Measurements from ENCODE around the gene LRRC74B.
"Not testable (repeated sequence)": the region's sequence is repeated elsewhere in the genome, so short reads cannot be mapped to it uniquely, and the experiment has no call there.

The LRRC74B gene

GRCh38 chr22:21045585-21046294 is at the start of gene LRRC74B:
LRRC74B (plus strand) TSS chr22:21045946; CDS start chr22:21045987, 41 bp downstream.
- DNase-seq (ENCODE audit: low read depth in 2 of 2) = peak; percentile 28 to 33

DNA sequence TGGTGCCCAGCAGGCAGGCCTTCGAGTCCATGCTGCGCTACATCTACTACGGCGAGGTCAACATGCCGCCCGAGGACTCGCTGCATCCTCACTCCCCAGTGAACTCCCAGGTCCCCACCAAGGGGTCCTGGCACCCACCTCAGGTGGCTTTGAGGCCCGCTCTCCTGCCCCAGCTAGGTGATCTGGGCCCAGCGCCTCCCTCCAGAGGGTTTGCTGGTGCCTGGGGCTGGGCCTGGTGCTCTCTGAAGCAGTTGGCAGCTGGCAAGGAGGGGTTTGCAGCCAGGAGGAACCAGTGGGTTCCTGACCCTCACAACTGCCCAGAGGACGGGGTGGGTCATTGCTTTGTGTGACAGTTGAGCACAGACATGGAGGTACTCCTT is 49.7 kb upstream of the LRRC74B start:
- no peak for DNase-seq (ENCODE audit: low read depth in 2 of 2)

DNA sequence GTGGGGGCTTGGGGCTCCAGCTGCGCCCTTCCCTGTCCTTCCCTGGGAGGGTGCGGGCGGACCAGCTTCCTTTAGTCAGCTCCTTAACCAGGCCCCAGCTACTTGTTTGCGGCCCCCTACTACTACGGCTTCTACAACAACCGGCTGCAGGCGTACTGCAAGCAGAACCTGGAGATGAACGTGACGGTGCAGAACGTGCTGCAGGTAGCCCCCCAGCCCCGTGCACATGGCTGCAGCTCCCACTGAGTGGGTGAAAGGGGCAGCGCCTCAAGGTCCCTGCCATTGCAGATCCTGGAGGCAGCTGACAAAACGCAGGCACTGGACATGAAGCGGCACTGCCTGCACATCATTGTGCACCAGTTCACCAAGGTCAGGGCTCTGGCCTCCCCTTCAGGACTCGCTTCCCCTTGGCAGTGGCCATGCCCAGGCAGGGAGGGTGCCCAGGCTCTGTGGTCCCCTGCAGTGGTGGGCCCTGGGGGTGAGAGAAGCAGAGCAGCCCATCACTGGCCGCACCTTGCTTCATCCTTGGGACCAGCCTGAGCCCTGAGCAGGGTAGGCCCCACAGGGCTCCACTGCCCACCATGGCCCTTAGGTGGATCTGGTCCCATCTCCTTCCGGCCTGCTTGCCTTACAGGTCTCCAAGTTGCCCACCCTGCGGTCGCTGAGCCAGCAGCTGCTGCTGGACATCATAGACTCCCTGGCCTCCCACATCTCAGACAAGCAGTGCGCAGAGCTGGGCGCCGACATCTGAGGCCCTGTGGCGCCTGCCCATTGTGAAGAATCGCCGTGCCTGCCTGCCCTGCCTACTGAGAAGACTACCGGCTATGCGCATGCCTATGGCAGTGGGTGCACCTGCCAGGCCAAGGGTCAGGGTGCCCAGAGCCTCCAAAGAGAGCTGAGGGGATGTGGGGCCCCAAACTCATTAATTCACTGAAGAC is 48.9 kb upstream of the LRRC74B start:
- no peak for DNase-seq (ENCODE audit: low read depth in 2 of 2)

GRCh38 chr22:20997536-20998257 is 48.0 kb upstream of the LRRC74B start:
- DNase-seq (ENCODE audit: low read depth in 2 of 2) = no peak

DNA sequence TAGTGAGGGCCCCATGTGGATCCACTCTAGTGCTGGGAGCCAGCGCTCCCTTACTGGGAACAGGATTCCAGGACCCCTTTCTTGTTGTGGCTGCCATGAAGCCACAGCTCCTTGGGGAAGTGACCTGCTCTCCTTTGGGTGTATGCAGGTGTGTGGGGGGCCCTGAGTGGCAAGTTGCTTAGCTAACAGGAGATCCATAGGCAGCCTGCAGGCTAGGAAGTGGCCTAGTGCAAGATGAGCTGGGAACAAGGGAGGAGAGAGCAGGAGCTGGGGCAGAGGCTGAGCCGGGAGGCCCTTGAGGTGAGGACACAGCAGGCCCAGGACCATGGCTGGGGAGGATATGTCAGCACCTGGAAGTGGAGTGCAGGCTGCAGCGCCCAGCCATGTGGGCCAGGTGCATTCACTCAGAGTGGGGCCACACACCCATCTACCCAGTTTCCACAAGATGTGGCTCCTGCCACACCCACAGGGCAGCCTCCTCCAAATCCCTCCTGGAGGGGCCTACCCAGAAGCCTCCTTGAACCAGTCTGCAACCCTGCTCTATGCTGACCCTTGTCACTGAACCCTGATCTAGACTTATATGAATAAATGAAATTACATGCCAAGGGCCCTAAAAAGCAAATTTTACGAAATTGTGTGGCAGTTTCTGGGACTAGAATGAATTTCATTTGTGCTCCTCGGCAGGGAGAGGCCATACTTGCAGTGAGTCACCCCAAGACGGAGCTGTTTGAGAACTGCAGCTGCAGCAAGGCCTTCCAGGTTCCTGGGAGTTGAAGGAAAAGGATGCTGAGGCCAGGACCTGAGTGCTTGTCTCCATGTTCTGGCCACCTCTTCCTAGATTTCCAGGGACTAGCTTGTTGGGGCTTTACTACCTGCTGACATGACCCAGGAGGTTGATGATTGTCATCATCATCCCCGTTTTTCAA is 47.1 kb upstream of the LRRC74B start:
- DNase-seq (ENCODE audit: low read depth in 2 of 2) = no peak

DNA sequence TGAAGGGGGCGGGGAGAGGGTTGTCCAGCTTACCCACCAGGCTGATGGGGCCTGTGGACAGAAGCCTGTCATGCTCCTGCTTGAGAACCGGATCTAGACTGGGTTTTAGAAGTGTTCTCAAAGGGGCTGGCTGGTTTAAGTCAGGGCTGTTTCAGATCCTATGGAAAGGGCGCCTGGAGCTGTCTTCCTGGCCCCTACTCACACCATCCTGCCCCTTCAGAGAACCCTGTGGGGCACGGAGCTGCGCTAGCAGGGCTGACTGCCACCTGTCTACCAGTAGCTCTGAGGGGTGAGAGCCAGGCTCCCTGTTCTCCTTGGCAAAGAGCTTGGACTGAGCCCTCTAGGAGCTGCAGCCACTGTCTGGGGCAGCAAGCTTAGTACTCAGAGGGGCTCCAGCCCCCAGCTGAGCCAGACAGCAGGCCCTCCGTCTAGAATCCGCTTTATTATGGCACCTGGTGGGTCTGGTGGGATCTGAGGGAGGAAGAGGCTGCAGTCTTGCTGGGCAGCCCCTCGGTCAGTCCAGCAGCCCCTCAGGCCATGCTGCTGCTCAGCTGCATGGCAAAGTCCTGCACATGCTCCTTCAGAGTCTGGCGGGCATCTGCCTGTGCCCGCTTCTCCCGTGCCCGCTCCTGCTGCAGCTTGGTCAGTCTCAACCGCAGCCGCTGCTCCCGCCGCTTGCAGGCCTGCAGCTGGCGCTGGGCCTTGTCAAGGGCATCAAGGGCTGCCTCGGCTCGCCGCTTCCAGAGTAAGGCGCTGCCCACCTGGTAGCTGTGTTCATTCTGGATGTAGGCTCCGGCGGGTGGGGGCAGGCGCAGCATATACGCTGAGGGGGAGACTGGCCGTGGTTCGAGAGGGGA is 46.2 kb upstream of the LRRC74B start:
- no peak for DNase-seq (ENCODE audit: low read depth in 2 of 2)

GRCh38 chr22:21000207-21000986 is 45.3 kb upstream of the LRRC74B start:
- no peak for DNase-seq (ENCODE audit: low read depth in 2 of 2)

DNA sequence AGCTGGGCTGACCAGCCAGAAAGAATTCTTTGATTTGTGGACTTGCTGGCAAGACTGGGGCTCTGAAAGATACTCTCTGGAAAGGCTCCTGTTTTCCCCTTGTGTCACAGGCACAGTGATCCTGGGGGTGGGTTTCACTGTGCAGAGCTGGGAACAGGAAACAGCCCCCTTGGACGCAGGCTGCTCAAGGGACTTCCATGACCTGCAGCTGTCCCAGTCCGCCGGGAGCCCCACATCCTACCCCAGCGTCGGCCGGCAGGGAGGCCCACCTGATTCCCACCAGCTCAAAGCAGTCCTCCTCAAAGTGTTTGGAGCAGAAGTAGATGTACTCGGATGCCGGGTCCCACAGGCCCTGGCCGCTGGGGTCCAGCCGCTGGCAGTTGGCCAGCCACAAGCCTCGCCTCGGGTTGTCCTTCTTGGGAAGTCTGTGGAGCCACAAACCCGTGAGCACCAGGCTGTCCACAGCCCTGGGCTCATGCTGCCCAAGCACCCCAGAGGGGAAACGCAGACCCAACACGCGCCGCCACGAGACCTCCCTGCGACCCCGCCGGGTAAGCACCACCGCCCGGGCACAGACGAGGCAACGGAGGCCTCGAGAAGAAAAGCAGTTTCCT is 44.7 kb upstream of the LRRC74B start:
- no peak for DNase-seq (ENCODE audit: low read depth in 2 of 2)

DNA sequence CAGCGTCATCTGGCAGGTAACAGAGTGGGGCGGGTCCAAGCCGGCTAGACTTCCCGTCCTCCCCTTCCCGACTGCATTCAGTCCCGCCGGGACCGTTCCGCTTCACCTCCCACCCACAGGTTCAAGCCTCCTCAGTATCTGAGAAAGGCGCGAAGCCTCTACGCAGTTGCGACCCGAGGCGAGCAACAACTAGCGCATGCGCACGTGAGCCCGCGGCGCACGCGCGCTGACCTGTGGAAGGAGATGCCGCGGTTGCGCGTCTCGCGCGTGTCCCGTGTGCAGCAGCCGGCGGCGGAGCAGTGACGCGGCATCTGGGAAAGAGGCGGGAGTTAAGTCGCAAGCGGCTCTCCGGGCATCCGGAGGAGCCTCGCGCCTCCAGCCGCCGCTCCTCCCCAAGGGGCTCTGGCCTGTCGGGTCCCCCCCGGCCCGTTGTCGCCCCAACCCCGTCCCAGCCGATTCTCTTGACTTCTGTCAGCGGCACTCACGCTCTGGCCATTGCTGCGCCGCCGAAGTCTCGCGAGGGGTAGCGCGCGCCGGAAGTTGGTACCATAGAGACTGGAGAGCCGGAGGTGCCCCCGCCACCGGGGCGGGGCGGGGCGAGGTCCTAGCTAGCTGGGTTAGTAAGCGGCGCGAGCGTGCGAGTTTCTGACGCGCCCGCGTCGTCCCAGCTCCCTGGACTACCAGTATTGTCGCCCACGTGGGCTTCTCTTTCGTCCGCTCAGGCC is 44.0 kb upstream of the LRRC74B start, which contains the start of gene THAP7:
TSS of gene THAP7 (minus strand) at position 518 of the 725 bp plus-strand sequence. CDS start at position 311, 207 bp downstream.
- DNase-seq (ENCODE audit: low read depth in 2 of 2) = peak; percentile 90 to 94

DNA sequence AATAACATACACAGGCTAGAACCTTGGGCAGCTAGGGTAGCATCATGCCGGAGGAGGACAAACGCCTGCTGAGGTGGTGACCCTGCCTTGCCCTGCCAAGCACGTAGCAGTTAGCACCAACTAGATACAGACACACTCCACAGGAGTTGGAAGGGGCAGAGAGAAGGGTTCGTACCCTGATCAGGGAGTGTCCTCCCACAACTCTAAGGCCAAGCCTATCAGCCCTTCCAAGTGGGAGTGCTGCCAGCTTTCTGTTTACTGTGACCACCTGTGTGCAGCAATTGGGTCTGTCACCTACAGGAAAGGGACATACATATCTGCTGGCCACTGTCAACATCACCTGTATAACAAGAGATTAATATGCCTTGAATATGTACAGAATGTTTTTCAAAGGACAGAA is 42.0 kb upstream of the LRRC74B start:
- DNase-seq (ENCODE audit: low read depth in 2 of 2) = no peak

- not testable (repeated sequence) for DNase-seq (ENCODE audit: low read depth in 2 of 2)
Measured at GRCh38 chr22:21009208-21009607, 36.5 kb upstream of the LRRC74B start.

- DNase-seq (ENCODE audit: low read depth in 2 of 2) = no peak
Measured at GRCh38 chr22:21009638-21010425, 35.9 kb upstream of the LRRC74B start.

DNA sequence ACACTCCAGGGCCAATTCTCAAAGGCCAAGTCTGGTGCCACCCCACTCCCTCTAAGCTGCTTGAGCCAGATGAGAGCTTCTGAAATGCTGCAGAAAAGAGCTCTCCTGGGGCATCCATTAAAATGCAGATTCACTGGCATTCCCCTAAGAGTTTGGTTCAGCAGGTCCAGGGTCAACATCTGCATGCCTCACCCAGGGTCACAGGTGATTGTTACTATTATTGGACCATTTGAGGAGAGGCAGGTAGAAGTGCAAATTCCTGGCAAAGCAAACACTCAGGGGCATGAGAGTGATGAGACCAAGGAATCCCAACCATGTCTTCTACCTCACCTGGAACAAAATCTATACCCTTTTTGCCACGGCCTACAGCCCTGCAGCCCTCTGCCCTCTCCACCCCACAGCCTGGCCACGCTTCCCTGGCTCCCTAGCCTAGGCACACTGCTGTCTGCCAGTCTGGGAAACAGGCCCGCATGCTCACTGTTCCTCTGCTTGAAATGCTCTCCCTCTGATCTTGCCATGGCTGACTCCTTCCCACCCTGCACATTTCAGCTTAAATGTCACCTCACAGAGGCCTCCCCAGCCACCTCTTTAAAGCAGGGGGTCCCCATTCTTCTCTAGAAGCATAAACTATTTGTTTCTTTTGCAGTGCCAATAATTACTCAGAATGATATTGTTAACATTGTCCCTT is 35.2 kb upstream of the LRRC74B start:
- DNase-seq (ENCODE audit: low read depth in 2 of 2) = no peak

DNA sequence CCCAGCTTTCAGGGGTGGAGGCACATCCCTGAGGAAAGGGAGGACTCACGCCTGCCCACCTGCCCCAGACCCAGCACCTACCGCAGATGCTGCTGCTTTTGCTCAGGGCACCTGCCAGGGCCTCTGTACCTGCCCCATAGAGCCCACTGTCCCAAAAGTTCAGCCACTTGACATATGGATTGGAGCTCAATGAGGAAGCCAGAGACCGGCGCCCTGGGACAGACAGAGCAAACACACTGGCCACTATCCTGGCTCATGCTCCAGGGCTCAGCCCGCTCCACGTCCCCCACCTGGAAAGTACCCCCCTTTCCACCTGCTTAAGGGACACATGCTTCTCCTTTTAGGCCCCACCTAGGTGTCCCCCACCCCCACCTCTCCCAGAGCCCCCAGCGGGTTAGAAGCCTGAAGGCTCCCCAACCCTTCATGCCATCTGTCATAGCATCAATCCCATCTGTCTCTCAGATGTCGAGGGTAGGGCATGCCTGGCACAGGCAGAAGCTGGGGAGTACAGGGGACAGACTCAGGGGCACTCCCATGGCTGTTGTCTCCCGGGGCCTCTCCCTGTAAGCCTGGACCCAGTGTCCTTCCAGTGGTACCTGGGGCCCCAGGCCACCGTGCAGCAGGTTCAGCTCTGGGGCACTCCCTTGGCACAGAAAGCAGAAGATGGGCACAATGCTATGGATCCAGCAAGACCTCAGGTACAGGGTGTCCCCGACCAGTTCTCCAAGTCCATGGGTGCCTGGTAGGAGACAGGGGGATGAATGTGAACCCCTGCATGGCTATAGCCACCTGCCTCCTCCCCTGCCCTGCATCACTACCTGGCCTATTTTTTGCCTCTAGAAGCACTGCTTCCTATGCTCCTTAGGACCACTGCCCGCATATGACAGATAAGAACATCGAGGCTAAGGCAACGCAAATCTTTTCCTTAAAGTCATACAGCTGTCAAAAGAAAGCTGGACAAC is 33.0 kb upstream of the LRRC74B start:
- no peak for DNase-seq (ENCODE audit: low read depth in 2 of 2)

GRCh38 chr22:21013657-21014201 is 32.0 kb upstream of the LRRC74B start:
- DNase-seq (ENCODE audit: low read depth in 2 of 2) = no peak

All from activated CD8-positive, alpha-beta memory T cell treated with anti-CD3 and anti-CD28 coated beads for 4 hours (primary cell).